ENCODE results near the gene ARHGDIA.

- TF ChIP-seq CTCF (conservative IDR thresholded peaks at IDR 0.05; ENCODE audit: low read depth, low read length) (no peak), EZH2 (IDR thresholded peaks at IDR 0.05; ENCODE audit: borderline replicate concordance, low read depth, low read length, poor library complexity, severe bottlenecking) (no peak)
Observed at GRCh38 chr17:81903415-81903831, 32.3 kb upstream of the ARHGDIA start.

Data from A673 (cell line).